ENCODE data around the gene PRR14L.

GRCh38 chr22:31747441-31747840, 2.5 kb downstream of the PRR14L start:
- TF ChIP-seq MAX (IDR thresholded peaks at IDR 0.05; ENCODE audit: low read depth) (no peak), GATA2 (CRISPR knock-in tag; IDR thresholded peaks at IDR 0.05) (no peak), CTCF (IDR thresholded peaks at IDR 0.05) (no peak), IRF3 (IDR thresholded peaks at IDR 0.05; ENCODE audit: low read depth, low read length) (no peak), RFX5 (IDR thresholded peaks at IDR 0.05; ENCODE audit: low read length) (no peak), EZH2phosphoT487 (IDR thresholded peaks at IDR 0.05; ENCODE audit: borderline replicate concordance, low read depth) (no peak), GABPA (IDR thresholded peaks at IDR 0.05; ENCODE audit: low read depth) (no peak), CHD2 (IDR thresholded peaks at IDR 0.05; ENCODE audit: low read length, partially characterized antibody) (no peak), NRF1 (IDR thresholded peaks at IDR 0.05; ENCODE audit: low read depth, low read length) (no peak), TAF1 (IDR thresholded peaks at IDR 0.05; ENCODE audit: borderline replicate concordance, low read depth, low read length) (no peak)
